Stomach (tissue), 9 donors: Measurements from ENCODE around the gene FBXL7. TPM values are rescaled to one million over a fixed set of nuclear protein-coding genes. Genes with fewer than 3 reads are reported as not detected.

Source experiments
- DNase-seq, 2 donors: peaks; one replicate each; pipeline versions ENCODE4 v3.0.0 to v3.0.0-alpha.2; 2013 to 2019
- H3K27ac ChIP-seq, 5 donors: fragments of 200-600 bp in 4 of 5; sonication (generic) in 4 of 5; one replicate each; pipeline ENCODE4 v1.5.1; 2013 to 2019; ENCODE audit warnings: mild to moderate bottlenecking in 1 of 5, moderate library complexity in 1 of 5
- H3K27me3 ChIP-seq, 3 donors: fragments of 200-600 bp; sonication (generic); one replicate each; pipeline ENCODE4 v1.5.1; 2017 to 2019; ENCODE audit warnings: mixed run types in 1 of 3
- H3K36me3 ChIP-seq, 4 donors: fragments of 200-600 bp; sonication (generic); 1 replicate in 3 of 4; 2 replicates in 1 of 4; pipeline ENCODE4 v1.5.1; 2016 to 2019
- H3K4me1 ChIP-seq, 4 donors: fragments of 200-600 bp; sonication (generic); one replicate each; pipeline ENCODE4 v1.5.1; 2016 to 2019
- H3K4me3 ChIP-seq, 4 donors: fragments of 200-600 bp; sonication (generic) in 3 of 4; one replicate each; pipeline ENCODE4 v1.5.1; 2016 to 2019; ENCODE audit warnings: mild to moderate bottlenecking in 1 of 4
- H3K9me3 ChIP-seq, 4 donors: fragments of 200-600 bp; sonication (generic); one replicate each; pipeline ENCODE4 v1.5.1; 2016 to 2019
- EP300 ChIP-seq: sonication (generic); formaldehyde crosslinking; IDR thresholded peaks from one replicate; pipeline ENCODE4 v1.6.1; 2017; ENCODE audit warnings: antibody characterized with exemption
- POLR2A ChIP-seq, 4 donors: fragments of 450-650 bp; IDR thresholded peaks; one replicate each; pipeline ENCODE4 v1.6.1; 2016; ENCODE audit warnings: antibody characterized with exemption in 4 of 4, control low read depth in 2 of 4, mild to moderate bottlenecking in 1 of 4, moderate library complexity in 1 of 4
- POLR2AphosphoS5 ChIP-seq, 3 donors: sonication (generic); formaldehyde crosslinking; IDR thresholded peaks; one replicate each; pipeline ENCODE4 v1.6.1; 2016; ENCODE audit warnings: antibody characterized with exemption in 3 of 3
- WGBS, 5 donors: extraction: QIAGEN DNeasy Blood & Tissue Kit in 3 of 5; methylation state at CpG; one replicate each; pipeline versions ENCODE4 v1.1.5 to v1.1.7; 2013 to 2018; 5-methylcytosine and 5-hydroxymethylcytosine counted together
- intact Hi-C: fragments of 100-400 bp; cut with DNase I; formaldehyde crosslinking; loops from one replicate; pipeline ENCODE4 v1.15.1; 2023; ENCODE audit warnings: low total_unique reads
- polyA plus RNA-seq, 3 donors: library from polyadenylated mRNA; stranded (reverse); fragments of 200-250 nt; gene quantifications; one replicate each; pipeline ENCODE4 v1.2.3, GENCODE V29; 2013
- total RNA-seq, 5 donors: library from RNA; depleted of rRNA; stranded (reverse); fragments of >200 nt; gene quantifications; one replicate each; pipeline versions ENCODE4 v1.1.0 to v1.2.3, GENCODE V29; 2014 to 2016
- TF ChIP-seq, protein P1 (sequence below), 7 experiments: fragments of 450-650 bp in 4 of 7; fragments of 200-600 bp in 3 of 7; sonication (generic) in 3 of 7; IDR thresholded peaks; one replicate each; pipeline ENCODE4 v1.5.1; 2016 to 2019; ENCODE audit warnings: antibody characterized with exemption in 7 of 7, control low read depth in 2 of 7, mild to moderate bottlenecking in 1 of 7
- donor health status: healthy with polysubstance abuse.
- donor health status: Bipolar disorder and iron deficiency.
- donor health status: healthy.

The FBXL7 gene
- total and polyA plus RNA-seq, 8 donors, result 3.6 to 17.1 (median 6.8) TPM

DNA sequence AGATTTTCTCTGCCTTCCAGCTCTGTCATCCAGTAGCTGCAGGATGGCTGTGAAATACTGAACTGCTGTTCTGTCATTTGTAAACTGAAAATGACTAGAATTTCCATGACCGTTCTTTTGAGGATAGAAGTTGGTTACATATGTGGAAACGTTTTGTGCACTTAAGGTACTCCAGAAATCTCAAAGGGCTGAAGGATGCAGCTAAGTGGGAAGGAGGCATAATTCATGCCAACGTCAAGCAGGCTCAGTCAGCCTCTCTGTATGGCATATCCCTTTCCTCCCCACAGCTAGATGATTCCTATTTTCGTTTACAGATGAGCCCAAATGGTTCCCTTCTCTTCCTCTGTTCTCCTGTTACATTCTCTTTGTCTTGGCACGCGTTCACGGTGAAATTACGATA lies 257.6 kb downstream of the FBXL7 start:
- WGBS, 5 donors, result 61 to 76% (median 72%) methylated on average over 8 of the region's 8 CpGs
- intact Hi-C loops, result no loop called here

DNA sequence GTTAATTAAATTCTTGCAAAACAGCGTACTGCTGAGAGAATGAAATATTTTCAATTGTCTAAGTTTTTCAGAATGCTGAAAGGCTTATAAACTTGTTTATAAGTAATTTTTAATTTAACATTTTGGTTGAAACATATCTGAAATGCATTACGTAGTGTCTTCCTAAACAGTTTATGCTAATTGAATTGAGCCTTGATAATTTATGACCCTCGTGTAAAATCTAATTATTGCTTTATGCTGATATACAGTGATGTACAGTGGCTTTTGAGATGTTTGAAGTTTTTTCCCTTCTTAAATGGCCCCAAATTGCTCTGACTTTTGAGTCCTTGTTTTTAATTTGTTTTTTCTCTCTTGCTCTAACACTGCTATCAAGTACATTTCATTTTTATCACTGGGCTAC lies 262.7 kb downstream of the FBXL7 start:
- DNase-seq, result no peak

More for the DNA sequence above, 257.6 kb downstream of the FBXL7 start:
- Histone ChIP-seq H3K36me3 (no peaks in the 10 kb centered on the region), H3K4me1 (no peaks in the 10 kb centered on the region), H3K27ac (no peak overlapping the region), H3K4me3 (no peak overlapping the region), H3K27me3 (no peaks in the 10 kb centered on the region), H3K9me3 (peaks cover 0 to 8% (median 3%) of the 10 kb centered on the region in 4 donors)
- no peak for DNase-seq
- no peak for TF ChIP-seq EP300
- TF ChIP-seq POLR2A (IDR thresholded peaks at IDR 0.05), result no peak
- TF ChIP-seq POLR2AphosphoS5 (IDR thresholded peaks at IDR 0.05), result no peak
- TF ChIP-seq, protein P1, sequence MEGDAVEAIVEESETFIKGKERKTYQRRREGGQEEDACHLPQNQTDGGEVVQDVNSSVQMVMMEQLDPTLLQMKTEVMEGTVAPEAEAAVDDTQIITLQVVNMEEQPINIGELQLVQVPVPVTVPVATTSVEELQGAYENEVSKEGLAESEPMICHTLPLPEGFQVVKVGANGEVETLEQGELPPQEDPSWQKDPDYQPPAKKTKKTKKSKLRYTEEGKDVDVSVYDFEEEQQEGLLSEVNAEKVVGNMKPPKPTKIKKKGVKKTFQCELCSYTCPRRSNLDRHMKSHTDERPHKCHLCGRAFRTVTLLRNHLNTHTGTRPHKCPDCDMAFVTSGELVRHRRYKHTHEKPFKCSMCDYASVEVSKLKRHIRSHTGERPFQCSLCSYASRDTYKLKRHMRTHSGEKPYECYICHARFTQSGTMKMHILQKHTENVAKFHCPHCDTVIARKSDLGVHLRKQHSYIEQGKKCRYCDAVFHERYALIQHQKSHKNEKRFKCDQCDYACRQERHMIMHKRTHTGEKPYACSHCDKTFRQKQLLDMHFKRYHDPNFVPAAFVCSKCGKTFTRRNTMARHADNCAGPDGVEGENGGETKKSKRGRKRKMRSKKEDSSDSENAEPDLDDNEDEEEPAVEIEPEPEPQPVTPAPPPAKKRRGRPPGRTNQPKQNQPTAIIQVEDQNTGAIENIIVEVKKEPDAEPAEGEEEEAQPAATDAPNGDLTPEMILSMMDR (IDR thresholded peaks at IDR 0.05), result no peak

DNA sequence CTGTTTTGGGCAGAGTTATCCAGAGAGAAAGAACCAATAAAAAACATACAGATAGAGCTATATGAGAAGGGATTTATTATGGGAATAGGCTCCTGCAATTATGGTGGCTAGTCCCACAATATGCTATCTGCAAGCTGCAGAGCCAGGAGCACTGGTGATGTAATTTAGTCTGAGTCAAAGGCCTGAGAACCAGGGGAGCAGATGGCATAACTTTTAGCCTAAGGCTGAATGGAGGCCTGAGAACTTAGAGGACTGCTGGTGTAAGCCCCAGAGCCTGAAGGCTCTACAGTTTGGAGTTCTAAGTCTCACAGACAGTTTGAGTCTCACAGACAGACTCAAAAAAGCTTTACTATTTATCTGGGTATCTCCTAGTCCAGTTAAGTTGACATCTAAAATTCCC lies 263.8 kb downstream of the FBXL7 start:
- Histone ChIP-seq H3K9me3 (no peaks in the 10 kb centered on the region), H3K4me1 (no peaks in the 10 kb centered on the region), H3K27ac (no peak overlapping the region), H3K27me3 (no peaks in the 10 kb centered on the region), H3K4me3 (no peak overlapping the region), H3K36me3 (no peaks in the 10 kb centered on the region)
- TF ChIP-seq, protein P1 (IDR thresholded peaks at IDR 0.05), result no peak
- TF ChIP-seq POLR2AphosphoS5 (IDR thresholded peaks at IDR 0.05), result no peak
- TF ChIP-seq EP300, result no peak
- TF ChIP-seq POLR2A (IDR thresholded peaks at IDR 0.05), result no peak
- intact Hi-C loops, result no loop called here
- no peak for DNase-seq

More for the DNA sequence above, 262.7 kb downstream of the FBXL7 start:
- H3K4me3 ChIP-seq, result no peak overlapping the region
- no peaks in the 10 kb centered on the region for H3K9me3 ChIP-seq
- intact Hi-C loops, result no loop called here
- 70 to 82% (median 72%) methylated on average over 3 of the region's 3 CpGs for WGBS, 5 donors
- no peaks in the 10 kb centered on the region for H3K27me3 ChIP-seq
- no peaks in the 10 kb centered on the region for H3K36me3 ChIP-seq
- H3K27ac ChIP-seq, result no peak overlapping the region
- H3K4me1 ChIP-seq, result no peaks in the 10 kb centered on the region
- TF ChIP-seq EP300 (no peak), POLR2A (IDR thresholded peaks at IDR 0.05) (no peak), POLR2AphosphoS5 (IDR thresholded peaks at IDR 0.05) (no peak)
- TF ChIP-seq, protein P1 (IDR thresholded peaks at IDR 0.05), result no peak

DNA sequence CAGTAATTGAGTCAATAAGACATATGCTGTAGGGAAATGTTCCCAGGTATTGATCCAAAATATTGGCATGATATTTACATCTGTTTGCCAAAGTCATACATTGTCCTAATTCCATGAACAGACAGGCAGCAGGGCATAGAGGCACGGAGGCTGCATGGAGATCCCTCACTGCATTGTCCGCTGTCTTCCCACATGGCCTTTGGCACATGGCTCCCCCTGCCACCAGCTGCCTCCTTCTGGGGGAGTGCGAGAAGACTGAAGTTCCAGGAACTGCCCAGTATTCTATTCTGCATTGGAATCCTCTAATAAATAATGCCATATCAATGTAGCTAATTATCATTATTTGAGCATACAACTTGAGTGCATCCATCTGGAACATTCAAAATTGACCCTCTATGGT lies 269.0 kb downstream of the FBXL7 start:
- no peaks in the 10 kb centered on the region for H3K4me1 ChIP-seq
- no peaks in the 10 kb centered on the region for H3K9me3 ChIP-seq
- H3K4me3 ChIP-seq, result no peak overlapping the region
- H3K36me3 ChIP-seq, result no peaks in the 10 kb centered on the region
- WGBS, 5 donors, result 82 to 97% (median 91%) methylated on average over 3 of the region's 3 CpGs
- TF ChIP-seq POLR2AphosphoS5 (IDR thresholded peaks at IDR 0.05) (no peak), EP300 (no peak), POLR2A (IDR thresholded peaks at IDR 0.05) (no peak)
- TF ChIP-seq, protein P1 (IDR thresholded peaks at IDR 0.05), result no peak
- no peaks in the 10 kb centered on the region for H3K27me3 ChIP-seq
- H3K27ac ChIP-seq, result no peak overlapping the region
- DNase-seq, result no peak
- intact Hi-C loops, result no loop called here
